ENCODE results near the gene DSG2. TPM values are rescaled to one million over a fixed set of nuclear protein-coding genes. Genes with fewer than 3 reads are reported as not detected.

DSG2 gene
- total and polyA plus RNA-seq, 2 of the 4 experiments (the other 2 are of a cell fraction): 1.8 to 2.3 TPM

DNA sequence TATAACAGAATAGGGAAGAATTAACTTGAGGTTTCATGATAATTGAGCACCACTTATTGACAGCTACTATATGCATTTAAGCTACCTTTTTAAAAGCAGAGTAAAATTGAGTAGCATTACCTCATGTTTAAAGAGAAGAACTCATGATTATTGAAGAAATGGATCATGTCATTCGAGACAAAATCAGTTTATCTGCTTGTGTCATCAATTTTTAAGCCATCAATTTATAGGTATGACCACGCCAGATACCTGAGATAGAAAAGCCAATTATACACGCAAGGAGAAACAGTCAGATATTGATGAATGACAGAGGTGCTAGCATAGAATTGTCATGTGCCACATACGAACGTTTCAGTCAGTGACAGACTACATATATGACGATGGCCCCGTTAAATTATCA is 28.4 kb downstream of the DSG2 start:
- no peak overlapping the region for H2BK120ac ChIP-seq (ENCODE audit: low read depth, low read length)
- H3K18ac ChIP-seq (ENCODE audit: low read depth, low read length): no peak overlapping the region
- no peak overlapping the region for H3K4me3 ChIP-seq (ENCODE audit: insufficient read depth, low read depth, low read length)
- H2BK20ac ChIP-seq (ENCODE audit: low read depth, low read length): no peak overlapping the region
- no peaks in the 10 kb centered on the region for H3K27me3 ChIP-seq (ENCODE audit: control insufficient read depth, insufficient read depth, low read length)
- no peaks in the 10 kb centered on the region for H3K9me1 ChIP-seq (ENCODE audit: insufficient read depth, low read length)
- POLR2A ChIA-PET (ENCODE audit: unreplicated experiment): no interaction called here
- no peaks in the 10 kb centered on the region for H3K79me1 ChIP-seq (ENCODE audit: low read depth in 1 of 2, low read length in 2 of 2)
- H2BK15ac ChIP-seq (ENCODE audit: low read depth, low read length): no peak overlapping the region
- H4K5ac ChIP-seq (ENCODE audit: low read depth, low read length): no peak overlapping the region
- no peak overlapping the region for H2BK5ac ChIP-seq (ENCODE audit: low read depth, low read length, poor library complexity, severe bottlenecking)
- TF ChIP-seq RAD21 (IDR thresholded peaks at IDR 0.05; ENCODE audit: low read length) (no peak), POLR2A (IDR thresholded peaks at IDR 0.05; ENCODE audit: low read depth, low read length) (no peak), MAFK (IDR thresholded peaks at IDR 0.05; ENCODE audit: low read depth, low read length) (peak; percentile 75)
- no peak overlapping the region for H4K91ac ChIP-seq (ENCODE audit: insufficient read depth, low read depth, low read length)
- no peak overlapping the region for H3K4ac ChIP-seq (ENCODE audit: low read depth, low read length)
- H4K20me1 ChIP-seq (ENCODE audit: insufficient read depth, low read length): no peaks in the 10 kb centered on the region
- H3K27ac ChIP-seq (ENCODE audit: insufficient read depth, low read length): no peak overlapping the region
- no peak overlapping the region for H3K9ac ChIP-seq (ENCODE audit: low read depth, low read length)
- no peak overlapping the region for H4K8ac ChIP-seq (ENCODE audit: low read depth in 2 of 2, low read length in 2 of 2)
- H3K56ac ChIP-seq (ENCODE audit: extremely low read depth, insufficient read depth, low read length): no peak overlapping the region
- no peak for ATAC-seq (ENCODE audit: low read depth)
- H3K36me3 ChIP-seq (ENCODE audit: control insufficient read depth, insufficient read depth, low read length): no peaks in the 10 kb centered on the region
- CTCF ChIA-PET: no interaction called here
- no peaks in the 10 kb centered on the region for H3K4me1 ChIP-seq (ENCODE audit: control insufficient read depth, insufficient read depth, low read length)
- intact Hi-C loops (cut with micrococcal nuclease) (no loop called here), dilution Hi-C loops (cut with HindIII; ENCODE audit: low sequenced_read_pairs, unreplicated experiment) (no loop called here), in situ Hi-C loops (cut with MboI; ENCODE audit: low sequenced_read_pairs) (loop anchor here (10.0 kb wide), 1 partner anchor 62 kb away; no protein-coding TSS in a partner anchor)
- H2AFZ ChIP-seq (replicated peaks; ENCODE audit: low read length, poor library complexity): no peak overlapping the region
- no peak overlapping the region for H2AK5ac ChIP-seq (ENCODE audit: low read depth, low read length)
- 80% methylated on average over 2 of the region's 7 CpGs; no CpG with 5 or more reads in 1 of the 2 experiments for WGBS, 2 experiments (ENCODE audit: extremely low coverage in 2 of 2, insufficient read length in 1 of 2)
- H3K4me2 ChIP-seq (ENCODE audit: low read depth, low read length): no peak overlapping the region
- BruUV-seq (replicated peaks): no TSS peak
- H3K9me3 ChIP-seq (ENCODE audit: control insufficient read depth, insufficient read depth, low read length): no peaks in the 10 kb centered on the region
- no peak overlapping the region for H3K23ac ChIP-seq (ENCODE audit: low read depth, low read length)
- no peak for DNase-seq
- no peak overlapping the region for H2AK9ac ChIP-seq (replicated peaks; ENCODE audit: low read depth, low read length, poor library complexity)
- no peak overlapping the region for H3K14ac ChIP-seq (replicated peaks; ENCODE audit: low read depth, low read length)

All from IMR-90 (cell line).